Measurements from ENCODE around the gene TCFL5. TPM values are rescaled to one million over a fixed set of nuclear protein-coding genes. Genes with fewer than 3 reads are reported as not detected.

Gene TCFL5
- polyA plus RNA-seq, 3 donors = 2.2 to 8.4 (median 5.1) TPM

- H3K27ac ChIP-seq (ENCODE audit: low read depth, low read length) = no peak overlapping the region
- 72 to 77% (median 77%) methylated on average over 22 to 23 of the region's 23 CpGs for WGBS, 3 donors
Observed at GRCh38 chr20:62820208-62820961, 41.2 kb downstream of the TCFL5 start.

GRCh38 chr20:62819494-62820174 is 42.0 kb downstream of the TCFL5 start:
- no peak overlapping the region for H3K27ac ChIP-seq (ENCODE audit: low read depth, low read length)
- 49 to 61% (median 52%) methylated on average over 16 of the region's 16 CpGs for WGBS, 3 donors

- WGBS, 3 donors = 9 to 20% (median 10%) methylated on average over 24 to 25 of the region's 25 CpGs
- no peak overlapping the region for H3K27ac ChIP-seq (ENCODE audit: low read depth, low read length)
Observed at GRCh38 chr20:62818592-62819493, 42.8 kb downstream of the TCFL5 start.

- WGBS, 3 donors = 63 to 70% (median 65%) methylated on average over 11 to 12 of the region's 12 CpGs
- H3K27ac ChIP-seq (ENCODE audit: low read depth, low read length) = no peak overlapping the region
Observed at GRCh38 chr20:62817975-62818591, 43.5 kb downstream of the TCFL5 start.

GRCh38 chr20:62816884-62817873 is 44.4 kb downstream of the TCFL5 start, which contains the start of gene COL9A3:
COL9A3 (plus strand) TSS chr20:62817050; CDS start chr20:62817065, 15 bp downstream.
- H3K27ac ChIP-seq (ENCODE audit: low read depth, low read length) = no peak within 1 kb of the TSS
- 9 to 11% (median 10%) methylated on average over 42 to 108 of the region's 108 CpGs for WGBS, 3 donors

GRCh38 chr20:62816031-62816883 is 45.4 kb downstream of the TCFL5 start:
- 2 to 4% (median 3%) methylated on average over 50 to 57 of the region's 57 CpGs for WGBS, 3 donors
- H3K27ac ChIP-seq (ENCODE audit: low read depth, low read length) = no peak overlapping the region

GRCh38 chr20:62815066-62815991 is 46.3 kb downstream of the TCFL5 start:
- WGBS, 3 donors = 24 to 36% (median 33%) methylated on average over 24 of the region's 24 CpGs
- no peak overlapping the region for H3K27ac ChIP-seq (ENCODE audit: low read depth, low read length)

GRCh38 chr20:62814709-62815065 is 46.9 kb downstream of the TCFL5 start:
- WGBS, 3 donors = 63 to 71% (median 71%) methylated on average over 12 of the region's 12 CpGs

GRCh38 chr20:62814060-62814708 is 47.4 kb downstream of the TCFL5 start:
- WGBS, 3 donors = 76 to 83% (median 79%) methylated on average over 13 of the region's 13 CpGs
- no peak overlapping the region for H3K27ac ChIP-seq (ENCODE audit: low read depth, low read length)

More at GRCh38 chr20:62814709-62815065, 46.9 kb downstream of the TCFL5 start:
- no peak overlapping the region for H3K27ac ChIP-seq (ENCODE audit: low read depth, low read length)

GRCh38 chr20:62813588-62813987 is 48.0 kb downstream of the TCFL5 start:
- H3K27ac ChIP-seq (ENCODE audit: low read depth, low read length) = no peak overlapping the region
- 69 to 89% (median 75%) methylated on average over 13 of the region's 13 CpGs for WGBS, 3 donors

- H3K27ac ChIP-seq (ENCODE audit: low read depth, low read length) = no peak overlapping the region
- WGBS, 3 donors = 91 to 96% (median 93%) methylated on average over 10 to 11 of the region's 11 CpGs
Observed at GRCh38 chr20:62812907-62813200, 48.8 kb downstream of the TCFL5 start.

GRCh38 chr20:62812181-62812906 is 49.3 kb downstream of the TCFL5 start:
- no peak overlapping the region for H3K27ac ChIP-seq (ENCODE audit: low read depth, low read length)
- WGBS, 3 donors = 76 to 93% (median 81%) methylated on average over 43 of the region's 43 CpGs

- H3K27ac ChIP-seq (ENCODE audit: low read depth, low read length) = no peak overlapping the region
- 85 to 87% (median 85%) methylated on average over 10 of the region's 10 CpGs for WGBS, 3 donors
Observed at GRCh38 chr20:62811720-62812119, 49.9 kb downstream of the TCFL5 start.

GRCh38 chr20:62811320-62811719 is 50.3 kb downstream of the TCFL5 start:
- H3K27ac ChIP-seq (ENCODE audit: low read depth, low read length) = no peak overlapping the region
- 93 to 95% (median 94%) methylated on average over 21 of the region's 21 CpGs for WGBS, 3 donors

Measured in adipose tissue (tissue), 3 donors.